Kidney epithelial cell (primary cell): ENCODE results near the gene SCAMP3. TPM values are rescaled to one million over a fixed set of nuclear protein-coding genes. Genes with fewer than 3 reads are reported as not detected.
"Not testable (repeated sequence)": the region's sequence is repeated elsewhere in the genome, so short reads cannot be mapped to it uniquely, and the experiment has no call there.

Source experiments
- DNase-seq: peaks from one replicate; pipeline ENCODE4 v3.0.0-alpha.2; 2010; ENCODE audit warnings: low read depth
- H3K27me3 ChIP-seq: 2 replicates; pipeline ENCODE4 v1.6.0; 2011; ENCODE audit warnings: low read length; ENCODE audit not compliant: control insufficient read depth, insufficient read depth
- H3K36me3 ChIP-seq: 2 replicates; pipeline ENCODE4 v1.5.1; 2011; ENCODE audit warnings: low read length; ENCODE audit not compliant: control insufficient read depth, insufficient read depth
- H3K4me3 ChIP-seq: 2 replicates; pipeline ENCODE4 v1.5.1; 2011; ENCODE audit warnings: low read depth, mild to moderate bottlenecking, control low read depth, low read length
- CTCF ChIP-seq: IDR thresholded peaks from 2 replicates; pipeline ENCODE4 v1.5.1; 2011; ENCODE audit warnings: mild to moderate bottlenecking, moderate library complexity, low read length, control low read depth, inconsistent platforms; ENCODE audit not compliant: insufficient read depth, poor library complexity, severe bottlenecking
- total RNA-seq: library from RNA; depleted of rRNA; stranded (reverse); fragments of >200 nt; gene quantifications from 2 replicates; pipeline ENCODE4 v1.2.3, GENCODE V29; 2015

Gene SCAMP3
- total RNA-seq, 1 donor from 2014 or later = 93.8 TPM

DNA sequence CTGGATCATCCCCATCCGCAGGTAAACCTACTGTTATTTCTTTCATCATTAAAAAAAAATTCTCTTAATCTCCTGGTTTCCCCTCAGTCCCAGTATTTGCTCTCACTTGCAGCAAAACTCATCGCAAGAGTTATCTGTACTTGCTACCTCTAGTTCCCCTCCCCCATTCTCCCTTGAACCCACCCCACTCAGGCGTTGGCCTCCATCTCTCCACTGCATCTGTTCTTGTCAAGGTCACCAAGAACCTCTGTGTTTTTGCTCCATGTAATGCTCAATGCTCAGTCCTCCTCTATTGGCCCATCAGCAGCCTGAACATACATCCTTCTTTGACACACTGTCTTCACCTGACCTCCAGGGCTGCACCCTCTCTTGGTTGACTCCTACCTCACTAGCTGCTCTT lies 34.5 kb upstream of the SCAMP3 start:
- TF ChIP-seq CTCF = no peak
- DNase-seq = no peak
- Histone ChIP-seq H3K27me3 (peaks cover 37% of the 10 kb centered on the region), H3K36me3 (no peaks in the 10 kb centered on the region), H3K4me3 (no peak overlapping the region)

DNA sequence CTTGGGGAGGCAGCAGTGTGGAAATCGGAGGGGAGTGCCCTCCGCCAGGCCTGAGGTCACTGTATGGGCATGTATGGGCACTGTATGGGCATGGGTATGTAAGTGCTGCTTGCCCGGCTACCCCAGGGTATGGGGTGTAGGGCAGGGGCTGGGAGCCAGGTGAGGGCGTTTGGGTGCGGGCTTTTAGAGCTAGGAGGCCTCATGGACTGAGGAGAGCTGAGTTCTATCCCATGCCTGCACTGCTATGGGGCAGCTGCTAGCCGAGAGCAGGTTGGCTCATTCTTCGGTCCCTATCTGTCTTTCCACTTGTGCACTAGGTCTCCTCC lies 33.7 kb upstream of the SCAMP3 start:
- DNase-seq = no peak
- H3K4me3 ChIP-seq = no peak overlapping the region
- H3K36me3 ChIP-seq = no peaks in the 10 kb centered on the region
- peaks cover 40% of the 10 kb centered on the region for H3K27me3 ChIP-seq
- TF ChIP-seq CTCF = no peak

GRCh38 chr1:155295183-155295941 lies 33.2 kb upstream of the SCAMP3 start:
- DNase-seq = no peak
- peaks cover 40% of the 10 kb centered on the region for H3K27me3 ChIP-seq
- H3K4me3 ChIP-seq = no peak overlapping the region
- H3K36me3 ChIP-seq = no peaks in the 10 kb centered on the region
- no peak for TF ChIP-seq CTCF

GRCh38 chr1:155294520-155295182 lies 32.5 kb upstream of the SCAMP3 start:
- TF ChIP-seq CTCF = no peak
- Histone ChIP-seq H3K27me3 (peaks cover 40% of the 10 kb centered on the region), H3K36me3 (no peaks in the 10 kb centered on the region), H3K4me3 (no peak overlapping the region)
- no peak for DNase-seq

- H3K27me3 ChIP-seq = peaks cover 40% of the 10 kb centered on the region
- no peak for TF ChIP-seq CTCF
- no peak for DNase-seq
- no peaks in the 10 kb centered on the region for H3K36me3 ChIP-seq
- no peak overlapping the region for H3K4me3 ChIP-seq
Observed at GRCh38 chr1:155293086-155293749, 31.1 kb upstream of the SCAMP3 start.

DNA sequence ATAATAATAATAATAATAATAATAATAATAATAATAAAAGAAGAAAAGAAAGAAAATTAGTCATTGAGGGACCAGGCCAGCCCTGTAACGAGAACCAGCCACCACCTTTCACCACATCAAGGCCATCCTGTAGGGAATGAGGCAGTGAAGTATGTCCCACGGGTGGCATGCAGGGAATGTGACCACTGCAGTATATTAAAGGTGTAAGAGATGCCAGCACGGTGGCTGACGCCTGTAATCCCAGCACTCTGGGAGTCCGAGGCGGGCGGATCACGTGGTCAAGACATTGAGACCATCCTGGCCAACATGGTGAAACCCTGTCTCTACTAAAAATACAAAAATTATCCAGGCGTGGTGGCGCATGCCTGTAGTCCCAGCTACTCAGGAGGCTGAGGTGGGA lies 28.8 kb upstream of the SCAMP3 start:
- H3K27me3 ChIP-seq = peaks cover 32% of the 10 kb centered on the region
- not testable (repeated sequence) for H3K36me3 ChIP-seq, H3K4me3 ChIP-seq, DNase-seq
